Urothelium cell line (cell line): ENCODE measurements around the gene FAM20B.
"Not testable (repeated sequence)": the region's sequence is repeated elsewhere in the genome, so short reads cannot be mapped to it uniquely, and the experiment has no call there.

Experiments
- DNase-seq: peaks from one replicate; pipeline ENCODE4 v3.0.0; 2011; ENCODE audit warnings: low spot score, mixed read lengths
- FAIRE-seq: peaks from 2 replicates; lab custom pipeline; 2011; peaks lifted over from hg19 to GRCh38; lab: Jason Lieb, UNC

FAM20B gene

DNA sequence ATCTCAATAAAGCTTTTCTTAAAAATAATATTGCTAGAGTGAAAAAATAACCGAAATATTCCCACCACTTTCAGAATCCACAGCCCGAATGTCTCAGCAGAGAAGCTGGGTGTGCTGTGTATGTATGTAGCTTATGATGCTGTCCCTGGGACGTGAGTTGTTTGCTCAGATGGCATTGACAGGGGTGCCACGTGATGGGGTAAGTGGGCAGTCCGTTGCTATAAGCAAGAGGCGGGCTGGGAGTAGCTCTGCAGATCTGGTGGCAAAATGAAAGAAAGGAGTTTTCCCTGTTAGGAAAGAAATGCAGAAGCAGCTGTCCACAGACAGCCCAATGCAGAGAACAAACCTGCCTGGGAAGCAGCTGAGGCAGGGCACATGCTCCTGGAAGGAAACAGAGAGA is 3.8 kb upstream of the FAM20B start:
- no peak for DNase-seq
- no peak for FAIRE-seq

DNA sequence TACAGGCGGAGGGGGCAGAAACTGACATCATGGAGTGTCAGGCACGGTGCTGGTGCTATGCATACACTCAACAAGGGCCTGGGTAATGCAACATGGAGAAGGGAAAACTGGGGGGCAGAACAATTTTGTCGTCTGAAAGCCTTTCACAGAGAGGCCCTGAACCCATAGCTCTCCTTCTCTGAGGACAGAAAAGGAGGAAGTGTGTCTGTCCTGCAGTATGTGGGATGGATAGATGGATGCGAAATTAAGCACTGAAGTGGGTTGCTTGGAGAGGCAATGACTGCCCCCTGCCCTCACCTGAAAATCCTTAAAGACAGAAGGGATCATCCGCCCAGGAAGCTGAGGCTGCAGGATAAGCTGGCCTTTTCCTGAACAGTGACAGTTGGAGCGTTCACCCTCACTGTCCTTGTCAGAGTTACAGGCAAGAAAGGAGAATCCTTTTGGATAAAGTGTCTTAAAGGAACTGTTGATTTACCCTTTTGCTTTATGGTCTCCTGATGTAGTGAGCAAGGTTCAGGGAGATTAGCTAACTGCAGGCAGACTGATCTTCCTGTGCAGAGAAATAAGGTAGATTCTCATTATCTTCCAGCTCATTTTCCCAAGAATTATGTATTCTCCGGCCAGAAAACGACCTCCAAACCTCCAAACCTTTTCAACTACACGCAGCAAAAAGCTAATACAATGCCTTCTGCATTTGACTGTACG is 1.6 kb upstream of the FAM20B start:
- DNase-seq (no peak), FAIRE-seq (no peak)

DNA sequence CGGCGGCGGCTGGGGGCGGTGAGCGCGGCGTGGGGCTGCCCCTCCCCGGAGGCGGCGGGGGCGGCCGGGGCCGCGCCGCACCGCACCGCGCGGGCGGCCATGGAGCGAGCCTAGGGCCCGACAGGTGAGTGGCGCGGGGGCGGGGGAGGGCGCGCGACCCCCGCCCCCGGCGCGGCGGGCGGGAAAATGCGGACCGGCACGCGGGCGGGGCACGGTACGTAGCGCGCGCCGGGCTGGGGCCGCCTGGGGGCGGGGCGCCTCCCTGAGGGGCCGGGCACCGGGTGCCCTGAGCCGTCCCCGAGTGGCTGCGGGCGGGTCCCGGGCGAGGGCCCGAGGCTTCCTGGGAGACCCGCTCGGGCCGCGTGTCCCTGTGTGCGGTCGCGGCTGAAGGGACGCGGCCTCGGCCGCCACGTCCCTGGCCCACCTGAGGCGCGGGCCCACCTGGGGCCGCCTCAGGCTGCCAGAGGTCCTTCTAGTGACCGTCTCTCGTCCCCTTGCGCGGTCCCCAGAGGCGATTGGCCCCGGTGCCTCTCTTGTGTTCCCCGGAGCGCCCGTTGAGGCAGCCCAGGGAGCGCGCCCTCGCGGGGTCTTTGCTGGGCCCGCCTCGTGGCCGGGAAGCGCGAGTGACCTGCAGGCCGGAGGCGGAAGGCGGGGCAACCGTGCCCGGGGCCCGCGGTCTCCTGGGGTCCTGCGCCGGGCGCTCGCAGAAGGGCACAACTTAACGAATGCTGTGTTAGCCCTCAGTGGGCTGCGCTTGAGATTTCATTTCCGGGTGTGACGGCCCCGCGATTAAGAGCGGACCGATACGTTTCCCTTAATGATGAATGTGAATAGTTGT is 500 bp downstream of the FAM20B start:
- FAIRE-seq (no peak), DNase-seq (peak; percentile 89)

DNA sequence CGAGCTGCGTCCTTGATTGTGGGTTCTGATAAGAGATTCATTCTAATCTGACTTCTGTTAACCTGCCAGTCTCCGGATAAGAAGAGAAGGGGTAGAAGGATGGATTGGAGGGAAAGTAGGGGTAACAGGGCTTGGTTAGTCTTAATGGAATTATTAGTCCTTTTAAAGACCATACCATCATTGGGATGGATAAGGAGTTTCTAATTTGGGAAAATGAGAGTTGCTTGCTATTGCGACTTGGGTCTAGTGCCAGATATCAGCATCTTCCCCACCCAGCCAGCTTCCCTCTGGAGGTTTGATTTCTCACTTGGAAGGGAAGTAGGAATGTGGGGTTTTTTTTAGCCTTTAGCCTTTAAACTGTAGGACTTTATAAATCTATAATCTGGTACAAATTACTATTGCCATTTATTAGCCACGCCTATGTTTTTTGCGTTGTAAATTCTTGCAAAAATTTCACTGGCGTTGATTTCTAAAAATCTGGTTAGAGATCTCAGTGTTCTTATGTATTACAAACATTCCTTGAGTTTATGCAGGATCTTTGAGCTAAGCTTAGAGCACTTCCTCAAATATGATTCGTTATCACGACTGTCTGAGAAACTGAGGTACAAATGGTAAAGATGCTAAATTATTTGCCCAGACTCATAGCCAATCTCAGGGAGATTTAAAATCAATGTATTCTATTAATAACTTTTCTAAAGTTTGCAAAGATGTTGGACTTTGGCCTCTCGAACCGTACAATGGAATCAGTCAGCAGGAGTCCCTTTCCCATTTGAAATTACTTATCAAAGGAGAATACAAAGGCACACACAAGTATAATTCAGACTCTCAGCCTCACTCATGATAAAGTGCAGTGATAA is 1.3 kb downstream of the FAM20B start:
- FAIRE-seq, result no peak
- DNase-seq, result no peak

DNA sequence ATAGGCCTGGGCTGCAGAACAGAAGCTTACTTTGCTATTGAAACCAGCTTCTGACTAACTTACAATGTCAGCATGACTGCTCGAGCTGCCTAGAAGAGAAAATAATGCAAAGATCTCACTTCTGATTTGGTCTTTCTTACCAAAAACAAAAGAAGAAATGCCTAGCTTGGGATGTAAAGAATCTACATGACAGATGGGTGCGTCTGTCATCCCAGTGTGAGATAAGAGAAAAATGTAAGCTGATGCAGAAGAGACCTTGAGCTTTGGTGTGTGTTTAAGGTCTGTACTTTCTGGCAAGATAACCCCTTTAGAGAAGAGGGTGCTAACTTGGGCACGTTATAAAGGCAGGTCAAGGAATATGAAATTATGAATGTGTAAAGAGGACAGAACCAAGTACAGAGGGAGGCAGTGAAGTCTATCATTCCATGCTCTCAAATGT is 3.6 kb downstream of the FAM20B start:
- DNase-seq (no peak), FAIRE-seq (no peak)

DNA sequence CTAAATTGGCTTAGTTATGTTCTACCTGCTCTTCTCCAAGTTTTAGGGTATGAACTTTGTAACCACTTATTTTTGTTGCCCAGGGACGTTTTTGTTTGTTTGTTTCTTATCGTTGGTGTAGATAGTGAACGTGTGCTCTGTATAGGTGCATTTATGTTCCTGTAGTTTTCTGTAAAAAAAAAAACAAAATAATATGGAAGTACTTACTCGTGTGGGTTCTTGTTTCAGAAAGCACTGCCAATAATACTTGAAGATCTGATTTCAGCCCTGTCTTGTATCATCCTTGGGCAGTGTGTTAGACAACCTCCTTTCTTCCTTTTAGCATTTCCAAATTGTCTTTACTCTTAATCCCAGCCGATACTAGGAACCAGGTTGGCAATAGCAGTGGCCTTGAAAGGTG is 4.4 kb downstream of the FAM20B start:
- no peak for FAIRE-seq

DNA sequence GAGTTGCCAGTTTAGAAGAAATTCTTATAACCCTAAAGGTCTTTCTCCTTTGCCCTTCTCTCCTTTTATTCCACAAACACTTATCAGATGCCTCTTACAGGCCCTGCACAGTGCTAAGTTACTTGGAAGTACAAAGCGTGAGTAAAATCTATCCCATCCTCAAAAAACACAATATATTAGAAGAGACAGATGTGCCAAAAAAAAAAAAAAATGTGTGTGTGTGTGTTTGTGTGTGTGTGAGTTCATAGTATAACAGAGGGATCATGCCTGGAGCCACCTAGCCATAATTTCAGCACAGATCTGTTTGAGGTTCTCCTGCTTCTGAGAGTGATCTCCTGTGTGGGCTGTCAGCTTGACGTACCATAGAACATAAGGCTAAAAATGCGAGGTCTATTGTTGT is 5.0 kb downstream of the FAM20B start:
- FAIRE-seq (no peak), DNase-seq (no peak)

More for the DNA sequence above, 4.4 kb downstream of the FAM20B start:
- no peak for DNase-seq

DNA sequence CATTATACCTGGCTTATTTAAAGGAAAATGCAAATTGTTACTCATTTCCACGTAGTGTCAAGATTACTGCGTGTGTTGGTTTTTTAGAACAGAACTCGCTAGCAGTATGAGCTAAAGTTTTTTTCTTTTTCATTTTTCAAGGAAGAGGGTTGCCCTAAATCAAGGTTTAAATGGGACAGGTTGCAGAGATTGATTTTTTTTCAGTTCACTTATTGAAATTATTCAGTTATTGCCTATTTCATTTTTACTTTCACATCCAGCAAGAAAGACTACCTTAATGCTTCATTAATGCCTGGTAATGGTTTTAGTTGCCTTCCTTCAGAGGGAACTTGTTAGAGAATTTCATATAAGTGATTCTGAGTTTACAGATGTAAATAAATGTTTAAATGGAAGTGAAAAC is 5.6 kb downstream of the FAM20B start:
- DNase-seq (no peak), FAIRE-seq (no peak)

DNA sequence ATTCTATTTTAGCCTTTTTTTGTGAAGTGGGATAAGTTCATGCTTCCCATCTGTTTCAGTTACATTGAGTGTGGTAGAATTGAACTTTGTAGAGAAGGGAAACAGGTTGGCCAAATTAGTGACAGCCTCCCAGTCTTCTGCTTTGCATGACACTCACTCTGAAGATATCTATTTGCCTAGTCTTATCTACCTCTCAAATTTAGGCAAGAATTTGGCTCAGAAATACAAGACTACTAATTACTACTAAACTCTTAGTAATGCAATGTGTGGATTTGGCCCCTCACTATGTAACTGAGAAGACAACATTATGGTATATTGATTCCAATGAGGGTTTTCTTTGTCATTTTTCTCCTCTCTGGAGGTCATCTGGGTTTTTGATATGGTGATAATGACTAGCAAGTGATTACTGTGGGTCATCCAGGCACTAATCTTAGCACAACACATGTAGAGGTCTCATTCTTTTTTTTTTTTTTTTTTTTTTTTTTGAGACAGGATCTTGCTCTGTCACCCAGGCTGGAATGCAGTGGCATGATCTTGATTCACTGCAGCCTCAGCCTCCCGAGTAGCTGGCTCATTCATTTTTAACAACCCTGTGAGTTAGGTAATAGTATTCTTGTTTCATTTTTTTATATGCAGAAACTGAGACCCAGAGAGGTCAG is 6.3 kb downstream of the FAM20B start:
- no peak for DNase-seq
- FAIRE-seq, result no peak

DNA sequence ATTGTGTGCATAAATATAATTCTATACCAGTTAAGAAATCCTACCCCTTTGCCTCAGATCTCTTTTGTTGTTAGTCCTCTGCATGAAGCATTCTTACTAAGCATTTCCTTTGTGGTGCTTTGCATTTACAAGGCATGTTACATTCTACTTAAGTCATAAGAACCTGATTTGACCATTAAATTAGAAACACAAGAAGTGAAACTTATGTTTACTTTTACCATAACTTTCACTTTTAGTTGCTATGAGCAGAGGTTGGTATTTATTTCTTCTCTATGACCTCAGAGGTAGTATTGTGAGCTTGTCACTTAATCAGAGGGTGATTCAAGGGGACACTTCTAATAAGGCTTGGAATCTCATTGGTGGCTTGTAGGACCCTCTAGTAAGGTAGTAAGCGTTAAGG is 9.0 kb downstream of the FAM20B start:
- DNase-seq (no peak), FAIRE-seq (no peak)

DNA sequence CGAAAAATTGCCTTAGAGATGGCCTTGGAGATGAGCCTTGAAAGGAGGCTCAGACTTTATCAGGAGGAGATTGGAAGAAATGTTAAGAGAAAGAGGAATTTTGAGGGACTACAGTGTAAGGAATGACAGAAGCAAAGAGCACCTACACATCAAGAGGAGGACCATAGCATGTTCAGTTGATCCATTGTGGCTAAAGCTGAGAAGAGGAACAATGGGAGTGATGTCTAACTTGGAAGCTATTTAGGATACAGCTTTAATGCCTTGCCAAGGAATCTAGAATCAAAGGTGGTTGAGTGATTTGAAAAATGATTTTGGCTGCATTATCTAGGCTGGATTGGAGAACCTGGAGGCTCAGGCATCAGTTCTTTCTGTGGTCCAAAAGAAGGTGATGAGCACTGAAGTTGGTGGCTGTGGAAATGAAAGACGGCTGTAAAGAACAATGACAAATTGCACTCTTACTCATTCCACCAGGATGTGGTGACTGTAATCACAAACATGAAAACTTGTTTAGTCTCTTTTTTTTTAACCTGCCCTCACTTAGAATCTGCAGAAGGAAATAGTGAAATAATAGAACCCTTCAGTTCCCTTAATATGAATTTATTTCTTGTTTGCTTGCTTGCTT is 11.3 kb downstream of the FAM20B start:
- DNase-seq, result peak; percentile 41
- no peak for FAIRE-seq

DNA sequence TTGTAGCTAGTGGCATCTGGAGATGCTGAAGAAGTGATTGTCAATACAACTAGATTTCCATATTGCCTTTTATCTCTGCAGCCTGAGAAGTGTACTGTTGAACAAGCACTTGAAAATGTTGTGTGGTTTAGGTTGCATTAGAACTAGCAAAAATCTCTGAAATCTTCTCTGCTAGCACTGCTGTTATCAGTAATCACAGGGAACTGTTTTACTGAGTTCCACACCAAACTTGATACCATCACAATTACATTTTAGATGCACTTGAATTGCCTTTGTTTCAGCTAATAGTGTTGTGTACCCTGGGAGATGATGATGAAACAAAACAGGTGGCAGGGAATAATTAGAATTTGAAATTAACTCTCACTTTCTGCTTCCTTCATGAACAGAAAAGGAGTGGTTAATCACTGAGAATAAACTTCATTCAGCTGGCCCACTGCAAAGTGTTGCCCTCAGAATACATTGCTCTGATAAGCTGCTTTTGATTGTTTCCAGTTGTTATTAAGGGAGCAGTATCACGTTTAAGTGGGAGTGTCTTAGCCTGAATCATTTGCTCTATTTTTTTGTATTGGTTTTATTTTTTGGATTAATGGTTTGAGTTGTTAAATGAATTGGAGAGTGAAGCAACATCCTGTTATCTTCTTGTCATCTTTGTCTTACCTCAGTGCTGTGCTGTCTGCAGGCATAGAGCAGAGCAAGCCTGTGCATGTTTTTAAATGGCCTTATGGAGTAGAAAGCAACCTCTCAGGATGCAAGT is 13.0 kb downstream of the FAM20B start:
- no peak for DNase-seq
- FAIRE-seq, result no peak

DNA sequence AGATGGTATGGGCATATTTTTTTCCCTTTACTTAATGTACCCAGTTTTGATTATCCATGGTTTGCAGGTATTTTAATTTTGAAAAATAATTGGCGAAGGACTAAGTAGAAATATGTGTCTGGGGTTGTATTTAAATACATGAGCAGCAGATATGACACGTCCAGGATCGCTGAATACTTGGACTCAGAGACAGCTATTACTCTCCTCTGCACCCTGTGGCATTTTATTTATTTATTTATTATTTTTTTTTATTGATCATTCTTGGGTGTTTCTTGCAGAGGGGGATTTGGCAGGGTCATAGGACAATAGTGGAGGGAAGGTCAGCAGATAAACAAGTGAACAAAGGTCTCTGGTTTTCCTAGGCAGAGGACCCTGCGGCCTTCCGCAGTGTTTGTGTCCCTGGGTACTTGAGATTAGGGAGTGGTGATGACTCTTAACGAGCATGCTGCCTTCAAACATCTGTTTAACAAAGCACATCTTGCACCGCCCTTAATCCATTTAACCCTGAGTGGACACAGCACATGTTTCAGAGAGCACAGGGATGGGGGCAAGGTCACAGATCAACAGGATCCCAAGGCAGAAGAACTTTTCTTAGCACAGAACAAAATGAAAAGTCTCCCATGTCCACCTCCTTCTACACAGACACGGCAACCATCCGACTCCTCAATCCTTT is 13.9 kb downstream of the FAM20B start:
- not testable (repeated sequence) for DNase-seq, FAIRE-seq

DNA sequence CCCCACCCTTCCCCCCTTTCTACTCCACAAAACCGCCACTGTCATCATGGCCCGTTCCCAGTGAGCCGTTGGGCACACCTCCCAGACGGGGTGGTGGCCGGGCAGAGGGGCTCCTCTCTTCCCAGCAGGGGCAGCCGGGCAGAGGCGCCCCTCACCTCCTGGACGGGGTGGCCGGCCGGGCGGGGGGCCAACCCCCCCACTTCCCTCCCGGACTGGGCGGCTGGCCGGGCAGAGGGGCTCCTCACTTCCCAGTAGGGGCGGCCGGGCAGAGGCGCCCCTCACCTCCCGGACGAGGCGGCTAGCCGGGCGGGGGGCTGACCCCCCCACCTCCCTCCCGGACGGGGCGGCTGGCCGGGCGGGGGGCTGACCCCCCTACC is 14.5 kb downstream of the FAM20B start:
- not testable (repeated sequence) for DNase-seq, FAIRE-seq

DNA sequence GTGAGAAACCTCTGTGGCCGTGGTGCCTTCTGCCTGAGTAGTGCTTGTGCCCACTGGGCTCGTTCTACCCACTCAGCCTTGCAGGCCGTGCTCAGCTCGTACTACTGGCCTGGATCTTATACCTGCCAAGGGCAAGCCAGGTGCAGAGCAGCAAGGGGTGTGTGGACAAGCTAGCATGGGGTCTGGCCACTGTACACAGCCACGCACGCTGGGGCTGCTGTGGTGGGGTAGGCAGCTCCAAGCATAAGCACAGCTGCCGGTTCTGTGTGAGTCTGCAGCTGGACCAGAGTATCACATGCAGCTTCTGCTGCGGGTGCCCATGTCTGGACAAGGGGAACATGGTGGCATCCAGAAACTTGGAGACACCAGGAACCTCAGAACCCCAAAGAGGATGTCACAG is 16.4 kb downstream of the FAM20B start:
- no peak for FAIRE-seq
- DNase-seq, result no peak

DNA sequence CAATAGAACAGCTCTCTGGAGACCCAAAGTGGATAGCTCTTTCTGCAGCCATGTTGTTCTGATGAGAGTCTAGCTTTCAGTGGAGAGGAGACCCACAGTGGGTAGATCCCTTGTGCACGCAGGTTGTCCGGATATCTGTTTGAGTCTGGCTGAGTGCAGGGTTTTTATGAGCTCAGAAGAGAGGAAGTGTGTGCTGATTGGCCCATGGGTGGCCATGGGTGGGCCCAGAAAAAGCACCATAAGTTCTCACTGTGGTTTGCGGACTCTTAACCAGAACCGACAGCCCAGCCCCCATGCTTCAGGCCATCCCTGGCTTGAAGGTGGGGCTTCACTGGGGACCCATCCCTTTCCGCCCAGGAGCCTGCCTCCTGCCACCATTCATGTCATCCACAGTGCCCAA is 17.0 kb downstream of the FAM20B start:
- DNase-seq, result no peak
- FAIRE-seq, result no peak

DNA sequence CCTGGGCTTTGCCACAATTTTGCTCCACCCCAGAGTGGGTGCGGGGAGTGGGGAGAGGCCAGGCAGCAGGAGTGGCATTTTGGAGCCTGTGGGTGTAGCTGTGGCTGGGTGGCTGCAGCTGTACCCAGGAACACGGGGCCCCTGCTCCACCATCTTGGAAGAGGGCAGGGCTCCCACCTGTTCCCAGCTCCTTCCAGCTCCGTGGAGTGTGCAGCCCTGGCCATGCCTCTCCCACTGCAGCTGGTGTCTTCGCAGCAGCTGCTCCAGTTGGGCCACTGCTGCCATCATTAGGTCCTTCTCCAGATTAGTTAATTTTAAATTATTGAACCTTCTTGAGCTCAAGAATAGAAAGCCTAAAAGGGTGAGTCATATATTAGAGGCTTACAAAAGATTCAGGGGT is 17.6 kb downstream of the FAM20B start:
- DNase-seq, result no peak
- FAIRE-seq, result no peak

DNA sequence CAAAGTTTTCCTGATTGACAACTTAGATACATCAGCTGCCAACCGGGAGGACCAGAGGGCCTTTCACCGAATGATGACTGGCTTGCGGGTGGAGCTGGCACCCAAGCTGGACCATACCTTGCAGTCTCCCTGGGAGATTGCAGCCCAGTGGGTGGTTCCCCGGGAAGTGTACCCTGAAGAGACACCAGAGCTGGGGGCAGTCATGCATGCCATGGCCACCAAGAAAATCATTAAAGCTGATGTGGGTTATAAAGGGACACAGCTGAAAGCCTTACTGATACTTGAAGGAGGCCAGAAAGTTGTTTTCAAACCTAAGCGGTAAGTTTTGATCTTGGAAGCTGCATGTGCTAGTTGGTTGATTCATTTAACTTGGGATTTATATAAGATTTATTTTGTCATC is 18.2 kb downstream of the FAM20B start:
- FAIRE-seq (no peak), DNase-seq (no peak)
